Chondrocyte (in vitro differentiated cells): ENCODE data around the gene WNT9A. TPM values are rescaled to one million over a fixed set of nuclear protein-coding genes. Genes with fewer than 3 reads are reported as not detected.
A peak's percentile ranks its signal among the peaks of the same experiment; 100 is the strongest.

ENCODE experiments used
- DNase-seq: peaks from one replicate; pipeline ENCODE4 v3.0.0; 2021; ENCODE audit warnings: mixed read lengths, low spot score
- H3K27ac Mint-ChIP-seq: one replicate; pipeline ENCODE4 v1.8.0; 2021; ENCODE audit warnings: mild to moderate bottlenecking, moderate library complexity, mixed read lengths; ENCODE audit not compliant: unreplicated experiment
- H3K27me3 Mint-ChIP-seq: 2 replicates; pipeline ENCODE4 v1.8.0; 2021; ENCODE audit warnings: low read depth, mixed read lengths
- H3K36me3 Mint-ChIP-seq: 2 replicates; pipeline ENCODE4 v1.8.0; 2021; ENCODE audit warnings: low read depth, mixed read lengths
- H3K4me1 Mint-ChIP-seq: 2 replicates; pipeline ENCODE4 v1.8.0; 2021; ENCODE audit warnings: low read depth, mild to moderate bottlenecking, mixed read lengths
- H3K4me3 Mint-ChIP-seq: one replicate; pipeline ENCODE4 v1.8.0; 2021; ENCODE audit warnings: mild to moderate bottlenecking, moderate library complexity, mixed read lengths; ENCODE audit not compliant: unreplicated experiment
- H3K9me3 Mint-ChIP-seq: 2 replicates; pipeline ENCODE4 v1.8.0; 2021; ENCODE audit warnings: low read depth, mixed read lengths
- CTCF ChIP-seq: fragments of 200-600 bp; sonication (generic); IDR thresholded peaks from 2 replicates; pipeline ENCODE4 v1.5.0; 2021; ENCODE audit warnings: antibody characterized with exemption, mild to moderate bottlenecking, moderate library complexity
- total RNA-seq: library from RNA; stranded (reverse); gene quantifications from 3 replicates; pipeline ENCODE4 v1.2.1, GENCODE V29; 2021

Gene WNT9A
- total RNA-seq, 1 donor from 2014 or later, result 2.5 TPM

GRCh38 chr1:227885648-227886502, 61.9 kb downstream of the WNT9A start:
- no peak overlapping the region for H3K27ac Mint-ChIP-seq
- H3K36me3 Mint-ChIP-seq, result no peaks in the 10 kb centered on the region
- H3K27me3 Mint-ChIP-seq, result peaks cover 8% of the 10 kb centered on the region
- H3K4me1 Mint-ChIP-seq, result peaks cover 8% of the 10 kb centered on the region
- H3K9me3 Mint-ChIP-seq, result no peaks in the 10 kb centered on the region
- no peak overlapping the region for H3K4me3 Mint-ChIP-seq
- DNase-seq, result peak; percentile 68
- no peak for TF ChIP-seq CTCF

GRCh38 chr1:227885135-227885647, 62.5 kb downstream of the WNT9A start:
- H3K27me3 Mint-ChIP-seq, result peaks cover 15% of the 10 kb centered on the region
- TF ChIP-seq CTCF, result no peak
- no peak overlapping the region for H3K27ac Mint-ChIP-seq
- peaks cover 8% of the 10 kb centered on the region for H3K4me1 Mint-ChIP-seq
- no peaks in the 10 kb centered on the region for H3K9me3 Mint-ChIP-seq
- no peak overlapping the region for H3K4me3 Mint-ChIP-seq
- DNase-seq, result peak; percentile 89
- H3K36me3 Mint-ChIP-seq, result no peaks in the 10 kb centered on the region

- Mint-ChIP-seq H3K27ac (no peak overlapping the region), H3K27me3 (peaks cover 21% of the 10 kb centered on the region), H3K36me3 (no peaks in the 10 kb centered on the region), H3K4me3 (no peak overlapping the region), H3K9me3 (no peaks in the 10 kb centered on the region), H3K4me1 (peaks cover 8% of the 10 kb centered on the region)
- DNase-seq, result peak; percentile 81
- TF ChIP-seq CTCF, result no peak
These were observed 63.2 kb downstream of the WNT9A start for GRCh38 chr1:227884370-227885134.

- no peak overlapping the region for H3K27ac Mint-ChIP-seq
- no peaks in the 10 kb centered on the region for H3K9me3 Mint-ChIP-seq
- no peak for TF ChIP-seq CTCF
- DNase-seq, result peak; percentile 55
- H3K4me1 Mint-ChIP-seq, result peaks cover 8% of the 10 kb centered on the region
- peaks cover 27% of the 10 kb centered on the region for H3K27me3 Mint-ChIP-seq
- no peak overlapping the region for H3K4me3 Mint-ChIP-seq
- no peaks in the 10 kb centered on the region for H3K36me3 Mint-ChIP-seq
These were observed 64.0 kb downstream of the WNT9A start for GRCh38 chr1:227883641-227884301.

GRCh38 chr1:227883073-227883520, 64.6 kb downstream of the WNT9A start:
- Mint-ChIP-seq H3K9me3 (no peaks in the 10 kb centered on the region), H3K4me1 (peaks cover 8% of the 10 kb centered on the region), H3K36me3 (no peaks in the 10 kb centered on the region), H3K27ac (no peak overlapping the region), H3K27me3 (peaks cover 32% of the 10 kb centered on the region), H3K4me3 (no peak overlapping the region)
- DNase-seq, result peak; percentile 73
- no peak for TF ChIP-seq CTCF
